ENCODE data around the gene AGPAT4. TPM values are rescaled to one million over a fixed set of nuclear protein-coding genes. Genes with fewer than 3 reads are reported as not detected.

The AGPAT4 gene
- total RNA-seq, 1 experiment from 2014 or later, result 22.0 TPM

DNA sequence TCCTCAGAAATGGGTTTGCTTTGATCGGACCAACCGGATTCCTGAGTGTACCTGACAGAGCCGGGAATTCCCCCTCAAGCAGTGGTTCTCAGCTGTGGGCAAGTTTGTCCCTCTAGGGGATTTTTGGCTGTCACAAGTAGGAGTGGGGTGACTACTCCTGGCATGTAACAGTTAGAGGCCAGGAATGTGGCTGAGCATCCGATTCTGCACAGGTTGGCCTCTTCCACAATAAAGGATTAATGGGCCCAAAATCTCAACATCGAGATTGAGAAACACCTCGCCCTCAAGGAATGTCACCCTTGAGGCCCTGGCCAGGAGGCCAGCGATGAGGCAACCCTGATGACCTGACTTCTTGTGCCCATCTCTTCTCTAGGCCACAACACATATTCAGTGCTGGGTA is 7.9 kb downstream of the AGPAT4 start:
- Mint-ChIP-seq H3K27ac (no peak overlapping the region), H3K36me3 (ENCODE audit: insufficient read depth in 1 of 3, low read depth in 3 of 3) (peaks cover 27 to 44% (median 36%) of the 10 kb centered on the region in 3 experiments), H3K9me3 (no peaks in the 10 kb centered on the region), H3K4me1 (peaks cover 30 to 32% of the 10 kb centered on the region in 2 experiments), H3K27me3 (ENCODE audit: low read depth) (no peaks in the 10 kb centered on the region; the same call in 1 of the 2 replicates), H3K4me3 (no peak overlapping the region)
- TF ChIP-seq, protein P1, sequence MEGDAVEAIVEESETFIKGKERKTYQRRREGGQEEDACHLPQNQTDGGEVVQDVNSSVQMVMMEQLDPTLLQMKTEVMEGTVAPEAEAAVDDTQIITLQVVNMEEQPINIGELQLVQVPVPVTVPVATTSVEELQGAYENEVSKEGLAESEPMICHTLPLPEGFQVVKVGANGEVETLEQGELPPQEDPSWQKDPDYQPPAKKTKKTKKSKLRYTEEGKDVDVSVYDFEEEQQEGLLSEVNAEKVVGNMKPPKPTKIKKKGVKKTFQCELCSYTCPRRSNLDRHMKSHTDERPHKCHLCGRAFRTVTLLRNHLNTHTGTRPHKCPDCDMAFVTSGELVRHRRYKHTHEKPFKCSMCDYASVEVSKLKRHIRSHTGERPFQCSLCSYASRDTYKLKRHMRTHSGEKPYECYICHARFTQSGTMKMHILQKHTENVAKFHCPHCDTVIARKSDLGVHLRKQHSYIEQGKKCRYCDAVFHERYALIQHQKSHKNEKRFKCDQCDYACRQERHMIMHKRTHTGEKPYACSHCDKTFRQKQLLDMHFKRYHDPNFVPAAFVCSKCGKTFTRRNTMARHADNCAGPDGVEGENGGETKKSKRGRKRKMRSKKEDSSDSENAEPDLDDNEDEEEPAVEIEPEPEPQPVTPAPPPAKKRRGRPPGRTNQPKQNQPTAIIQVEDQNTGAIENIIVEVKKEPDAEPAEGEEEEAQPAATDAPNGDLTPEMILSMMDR (conservative IDR thresholded peaks at IDR 0.05), result no peak
- H3K27ac ChIP-seq (ENCODE audit: insufficient read length, low read depth, low read length), result no peak overlapping the region
- no peak overlapping the region for H3K14ac ChIP-seq (ENCODE audit: insufficient read depth, low read length)
- no peaks in the 10 kb centered on the region for H3K23me2 ChIP-seq (ENCODE audit: insufficient read length, low read depth, low read length, poor library complexity, severe bottlenecking)
- no peak for DNase-seq
- no peak overlapping the region for H3T11ph ChIP-seq (ENCODE audit: low read length)
- no CpG with 5 or more reads among the region's 7 CpGs for WGBS (ENCODE audit: extremely low coverage, insufficient read length, low lambda C conversion rate)
- H3K56ac ChIP-seq (ENCODE audit: insufficient read length, low read depth, low read length), result no peak overlapping the region
- H3K9me3 ChIP-seq (ENCODE audit: control insufficient read depth, low read depth, low read length), result no peaks in the 10 kb centered on the region
- H2BK20ac ChIP-seq (ENCODE audit: low read depth, low read length, poor library complexity, severe bottlenecking), result no peak overlapping the region
- peaks cover 6% of the 10 kb centered on the region; the same call in 1 of the 2 replicates for H3K79me2 ChIP-seq (ENCODE audit: insufficient read depth, low read length)
- no peaks in the 10 kb centered on the region for H3K27me3 ChIP-seq (ENCODE audit: insufficient read depth, low read length)
- H2AK5ac ChIP-seq (ENCODE audit: insufficient read length, low read length), result no peak overlapping the region
- no peak overlapping the region for H4K5ac ChIP-seq (ENCODE audit: insufficient read length, low read depth, low read length)
- no peak overlapping the region for H2BK12ac ChIP-seq (ENCODE audit: insufficient read length, low read depth, low read length)
- H2AFZ ChIP-seq (ENCODE audit: low read length), result no peak overlapping the region
- H3K23ac ChIP-seq (ENCODE audit: insufficient read length, low read depth, low read length), result no peak overlapping the region
- H3K9ac ChIP-seq (ENCODE audit: extremely low read depth, insufficient read length, low read length), result no peak overlapping the region
- H4K20me1 ChIP-seq (ENCODE audit: control insufficient read depth, insufficient read depth, insufficient read length), result no peaks in the 10 kb centered on the region
- H3K4me2 ChIP-seq (ENCODE audit: insufficient read depth, insufficient read length, low read length), result no peak overlapping the region
- no peak overlapping the region for H2BK5ac ChIP-seq (ENCODE audit: insufficient read length, low read length)
- no peak overlapping the region for H3K18ac ChIP-seq (ENCODE audit: insufficient read length, low read depth, low read length)
- H2BK15ac ChIP-seq (ENCODE audit: low read depth, low read length), result no peak overlapping the region
- no peak overlapping the region for H3K4ac ChIP-seq (ENCODE audit: low read depth, low read length)
- no peak overlapping the region for H4K91ac ChIP-seq (ENCODE audit: insufficient read length, low read depth, low read length)
- peaks cover 2% of the 10 kb centered on the region; the same call in 1 of the 2 replicates for H3K4me1 ChIP-seq (ENCODE audit: insufficient read depth, low read length)
- peaks cover 6% of the 10 kb centered on the region for H3K79me1 ChIP-seq (ENCODE audit: insufficient read depth, low read depth, low read length, poor library complexity, severe bottlenecking)
- no peak overlapping the region for H2BK120ac ChIP-seq (ENCODE audit: low read depth, low read length, poor library complexity, severe bottlenecking)
- H4K8ac ChIP-seq (replicated peaks; ENCODE audit: insufficient read length, low read depth, low read length), result no peak overlapping the region
